Activated T-helper 17 cell treated with anti-CD3 and anti-CD28 coated beads, Interleukin-2, amount 50 U/mL, for 72 hours (primary cell): Measurements from ENCODE around the gene BAIAP2. TPM values are rescaled to one million over a fixed set of nuclear protein-coding genes. Genes with fewer than 3 reads are reported as not detected.
"Not testable (repeated sequence)": the region's sequence is repeated elsewhere in the genome, so short reads cannot be mapped to it uniquely, and the experiment has no call there.

ENCODE experiments used
- ATAC-seq: fragments of 150-1000 bp; cut with Tn5 transposase; replicated peaks from 2 replicates; pipeline ENCODE4 v1.10.0; 2021; ENCODE audit warnings: mild to moderate bottlenecking, moderate library complexity
- H3K27ac Mint-ChIP-seq: one replicate; pipeline ENCODE4 v1.8.0; 2022; ENCODE audit warnings: mixed read lengths
- H3K27me3 Mint-ChIP-seq: one replicate; pipeline ENCODE4 v1.8.0; 2022; ENCODE audit warnings: mixed read lengths
- H3K36me3 Mint-ChIP-seq: one replicate; pipeline ENCODE4 v1.8.0; 2022; ENCODE audit warnings: low read depth, mild to moderate bottlenecking, mixed read lengths
- H3K4me1 Mint-ChIP-seq: one replicate; pipeline ENCODE4 v1.8.0; 2022; ENCODE audit warnings: mixed read lengths
- H3K4me3 Mint-ChIP-seq: one replicate; pipeline ENCODE4 v1.8.0; 2022; ENCODE audit warnings: mild to moderate bottlenecking, mixed read lengths
- H3K9me3 Mint-ChIP-seq: one replicate; pipeline ENCODE4 v1.8.0; 2022; ENCODE audit warnings: mixed read lengths
- total RNA-seq, 2 donors: library from RNA; stranded (reverse); gene quantifications; one replicate each; pipeline ENCODE4 v1.2.3, GENCODE V29; 2022

The BAIAP2 gene
- total RNA-seq, 2 donors from 2014 or later: 4.6 to 4.8 TPM

DNA sequence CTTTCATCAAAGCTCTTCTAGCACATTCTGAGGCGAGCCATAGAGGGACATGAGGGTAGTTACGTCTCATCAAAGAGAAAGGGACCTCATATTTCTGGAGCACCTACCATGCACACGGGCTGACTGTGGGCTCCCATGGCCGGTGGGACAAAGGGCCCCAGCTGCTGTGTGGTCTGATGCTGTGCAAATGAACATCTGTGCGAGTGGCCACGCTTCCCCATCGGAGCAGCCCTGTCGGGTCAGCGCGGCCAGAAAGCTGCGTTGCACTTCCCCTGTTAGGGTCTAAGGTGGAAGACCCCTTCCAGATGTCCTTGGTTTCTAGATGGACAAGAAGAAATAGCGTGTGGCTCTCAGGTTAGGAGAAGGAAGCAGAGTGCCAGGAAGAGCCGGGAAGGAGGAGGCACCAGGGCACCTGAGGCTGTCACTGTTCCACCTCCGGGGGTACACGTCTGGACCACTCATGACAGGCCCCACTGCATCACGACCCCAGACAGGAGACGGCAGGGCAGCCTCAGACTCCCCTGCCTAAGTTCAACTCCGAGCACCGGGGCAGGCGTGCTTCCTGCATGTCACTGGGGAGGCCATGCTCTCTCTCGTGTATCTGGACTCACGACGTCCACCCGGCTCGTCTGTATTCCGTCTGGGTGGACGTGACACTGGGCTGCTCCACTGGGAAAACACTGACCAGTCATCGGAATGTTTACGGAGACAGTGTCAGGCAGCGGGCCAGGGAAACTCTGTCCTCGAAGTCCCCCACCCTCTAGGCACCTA lies 8.5 kb upstream of the BAIAP2 start:
- peaks cover 5% of the 10 kb centered on the region for H3K4me1 Mint-ChIP-seq
- H3K27ac Mint-ChIP-seq: no peak overlapping the region
- no peak overlapping the region for H3K4me3 Mint-ChIP-seq
- ATAC-seq: no peak
- H3K9me3 Mint-ChIP-seq: no peaks in the 10 kb centered on the region
- peaks cover 8% of the 10 kb centered on the region for H3K27me3 Mint-ChIP-seq
- no peaks in the 10 kb centered on the region for H3K36me3 Mint-ChIP-seq

DNA sequence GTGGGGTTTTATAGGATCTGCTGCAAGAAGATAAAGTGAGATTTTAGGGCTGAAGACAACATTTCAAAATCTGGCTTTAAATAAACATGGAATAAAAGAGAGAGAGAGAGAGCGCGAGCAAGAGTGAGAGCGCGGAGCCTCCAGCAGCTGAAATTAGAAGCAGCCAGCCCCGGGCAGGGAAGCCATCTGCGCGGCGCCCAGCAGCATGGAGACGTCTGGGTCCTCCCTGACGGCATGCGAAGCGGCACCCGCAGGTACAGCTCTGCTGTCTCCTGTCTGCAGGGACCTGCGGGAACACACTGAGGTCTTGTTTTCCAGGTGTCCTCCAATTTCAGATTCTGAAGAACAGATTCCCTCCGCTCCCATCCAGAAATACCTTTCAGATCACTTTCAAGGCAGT lies 7.9 kb upstream of the BAIAP2 start:
- no peak for ATAC-seq
- Mint-ChIP-seq H3K4me3 (no peak overlapping the region), H3K36me3 (no peaks in the 10 kb centered on the region), H3K9me3 (no peaks in the 10 kb centered on the region), H3K4me1 (peaks cover 5% of the 10 kb centered on the region), H3K27me3 (peaks cover 8% of the 10 kb centered on the region), H3K27ac (no peak overlapping the region)

DNA sequence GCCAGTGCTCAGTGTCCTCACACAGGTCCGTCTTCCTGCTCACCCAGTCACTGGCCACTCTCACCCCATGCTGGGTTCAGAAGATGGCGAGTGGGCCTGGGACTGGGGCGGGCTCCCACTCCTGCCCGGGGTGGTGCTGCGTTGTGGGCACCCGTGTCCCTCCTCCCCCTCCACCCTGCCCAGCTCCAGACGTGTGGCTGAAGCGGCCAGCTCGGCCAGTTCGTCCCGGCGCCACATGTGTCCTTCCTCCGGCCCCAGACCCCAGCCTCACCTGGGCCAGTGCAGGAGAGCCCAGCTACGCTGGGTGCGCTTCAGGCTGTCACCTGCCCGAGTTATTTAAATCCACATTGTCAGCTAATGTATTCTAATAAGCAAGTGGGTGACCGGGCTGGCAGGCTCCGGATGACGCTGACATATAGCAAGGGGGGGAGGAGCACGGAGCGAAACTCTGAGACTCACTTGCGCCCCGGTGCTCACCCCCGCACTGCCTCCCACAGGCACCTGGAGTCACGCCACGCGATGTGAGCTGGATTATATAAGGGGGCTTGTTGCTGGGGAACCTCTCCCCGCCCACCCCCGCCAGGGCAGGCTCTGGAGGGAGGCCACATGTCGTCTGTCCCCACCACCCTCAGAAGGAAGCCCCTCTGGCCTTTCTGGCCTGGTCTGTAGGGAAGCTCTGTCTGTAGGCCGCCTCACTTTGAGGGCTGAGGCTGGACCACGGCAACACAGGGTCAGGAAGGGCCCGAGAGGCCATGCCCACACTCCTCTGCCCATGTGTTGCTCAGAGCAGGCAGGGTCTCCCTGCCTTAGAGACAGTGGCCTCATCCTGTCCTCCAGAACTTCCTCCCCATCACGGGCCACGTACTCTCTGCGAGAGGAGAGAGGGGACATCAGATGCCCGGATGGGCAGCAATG lies 7.1 kb upstream of the BAIAP2 start:
- ATAC-seq: peak; percentile 20
- no peaks in the 10 kb centered on the region for H3K36me3 Mint-ChIP-seq
- H3K9me3 Mint-ChIP-seq: no peaks in the 10 kb centered on the region
- peaks cover 8% of the 10 kb centered on the region for H3K27me3 Mint-ChIP-seq
- no peak overlapping the region for H3K4me3 Mint-ChIP-seq
- H3K27ac Mint-ChIP-seq: no peak overlapping the region
- H3K4me1 Mint-ChIP-seq: peaks cover 5% of the 10 kb centered on the region

DNA sequence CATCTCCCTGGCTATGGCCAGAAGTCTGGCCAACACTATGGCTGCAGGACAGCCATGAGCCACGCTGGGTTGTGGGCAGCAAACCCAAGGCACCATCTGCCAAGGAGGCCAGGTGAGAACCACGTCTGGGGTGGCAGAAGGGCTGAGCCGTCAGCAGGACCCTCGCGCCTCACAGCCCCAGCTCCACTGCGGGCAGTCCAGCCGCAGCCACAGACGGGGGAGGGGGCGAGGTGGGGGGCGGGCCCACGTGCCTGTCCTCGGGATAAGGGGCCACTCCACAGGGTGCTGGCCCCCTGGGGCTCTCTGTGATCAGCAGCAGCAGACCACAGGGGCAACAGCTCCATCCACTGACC lies 6.5 kb upstream of the BAIAP2 start:
- Mint-ChIP-seq H3K27ac (no peak overlapping the region), H3K4me3 (no peak overlapping the region), H3K36me3 (no peaks in the 10 kb centered on the region), H3K9me3 (no peaks in the 10 kb centered on the region), H3K4me1 (peaks cover 5% of the 10 kb centered on the region), H3K27me3 (peaks cover 12% of the 10 kb centered on the region)
- ATAC-seq: no peak

DNA sequence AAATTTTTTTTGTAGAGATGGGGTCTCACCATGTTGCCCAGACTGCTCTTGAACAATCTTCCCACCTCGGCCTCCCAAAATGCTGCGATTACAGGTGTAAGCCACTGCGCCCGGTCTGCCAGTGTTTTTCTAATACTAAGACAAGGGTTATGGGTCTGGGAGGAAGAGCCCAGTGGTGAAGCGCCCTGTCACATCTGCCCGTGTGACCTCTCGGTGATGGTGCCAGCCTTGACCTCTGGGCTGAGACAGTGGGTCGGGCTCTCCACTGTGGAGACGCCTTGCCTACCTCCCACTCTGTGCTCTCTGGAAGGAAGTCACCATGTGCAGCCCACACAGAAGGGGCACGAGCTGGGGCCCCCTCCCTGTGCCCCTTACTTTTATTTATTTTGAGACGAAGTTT lies 5.1 kb upstream of the BAIAP2 start:
- Mint-ChIP-seq H3K27me3 (peaks cover 17% of the 10 kb centered on the region), H3K4me1 (no peaks in the 10 kb centered on the region), H3K4me3 (no peak overlapping the region), H3K27ac (no peak overlapping the region), H3K36me3 (no peaks in the 10 kb centered on the region), H3K9me3 (no peaks in the 10 kb centered on the region)
- no peak for ATAC-seq

DNA sequence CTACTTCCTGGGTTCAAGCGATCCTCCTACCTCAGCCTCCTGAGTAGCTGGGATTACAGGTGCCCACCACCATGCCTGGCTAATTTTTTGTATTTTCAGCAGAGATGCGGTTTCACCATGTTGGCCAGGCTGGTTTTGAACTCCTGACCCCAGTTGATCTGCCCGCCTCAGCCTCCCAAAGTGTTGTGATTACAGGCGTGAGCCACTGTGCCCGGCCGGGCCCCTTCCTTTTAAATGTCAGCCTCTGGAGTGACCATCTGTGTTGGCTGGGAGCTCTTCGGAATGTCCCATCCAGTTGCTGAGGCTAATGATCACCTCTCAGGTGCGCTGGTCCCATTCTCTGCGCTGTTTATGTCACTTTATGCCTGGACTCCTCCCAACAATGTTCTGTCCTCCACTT lies 4.6 kb upstream of the BAIAP2 start:
- not testable (repeated sequence) for H3K27ac Mint-ChIP-seq, H3K36me3 Mint-ChIP-seq, ATAC-seq, H3K4me3 Mint-ChIP-seq, H3K4me1 Mint-ChIP-seq, H3K9me3 Mint-ChIP-seq
- H3K27me3 Mint-ChIP-seq: peaks cover 17% of the 10 kb centered on the region

DNA sequence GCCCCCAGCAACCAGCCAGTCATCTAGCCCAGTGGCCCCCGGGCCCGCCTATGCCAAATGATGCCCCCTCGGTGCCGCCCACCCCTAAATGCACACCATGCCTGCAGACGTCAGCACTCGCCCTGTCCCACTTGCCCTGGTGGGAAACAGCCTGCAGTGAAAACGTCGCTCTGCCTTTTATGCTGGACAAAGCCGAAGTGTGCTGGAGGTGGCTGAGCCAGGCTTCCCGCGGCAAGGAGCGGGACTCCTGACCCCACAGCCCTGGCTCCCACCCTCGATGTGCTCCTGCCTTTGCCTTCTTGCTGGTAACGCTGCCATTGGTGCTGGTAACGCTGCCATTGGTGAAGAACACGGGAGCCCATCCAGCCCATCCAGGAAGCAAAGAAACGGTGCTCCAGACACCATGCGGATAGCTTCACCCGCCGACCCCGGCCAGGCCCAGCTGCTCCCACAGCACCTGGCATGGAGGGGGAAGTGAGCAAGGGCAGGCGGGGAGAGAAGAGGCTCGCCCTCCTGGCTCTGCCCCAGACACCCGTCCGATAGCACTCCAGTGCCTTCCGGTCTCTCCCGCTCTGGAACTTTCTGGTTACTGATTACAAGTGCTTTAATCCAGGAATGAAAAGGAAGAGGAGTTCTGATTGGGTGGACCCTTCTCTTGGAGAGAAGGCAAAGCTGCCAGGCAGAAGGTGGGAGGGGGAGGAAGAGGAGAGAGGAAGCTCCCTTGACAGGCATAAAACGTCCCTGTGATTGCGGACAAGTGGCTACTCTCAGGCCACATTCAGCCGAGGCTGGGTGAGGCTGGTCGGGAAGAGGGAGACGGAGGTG lies 4.0 kb upstream of the BAIAP2 start:
- Mint-ChIP-seq H3K4me1 (no peaks in the 10 kb centered on the region), H3K9me3 (no peaks in the 10 kb centered on the region), H3K27me3 (peaks cover 17% of the 10 kb centered on the region), H3K36me3 (no peaks in the 10 kb centered on the region), H3K4me3 (no peak overlapping the region), H3K27ac (no peak overlapping the region)
- no peak for ATAC-seq

DNA sequence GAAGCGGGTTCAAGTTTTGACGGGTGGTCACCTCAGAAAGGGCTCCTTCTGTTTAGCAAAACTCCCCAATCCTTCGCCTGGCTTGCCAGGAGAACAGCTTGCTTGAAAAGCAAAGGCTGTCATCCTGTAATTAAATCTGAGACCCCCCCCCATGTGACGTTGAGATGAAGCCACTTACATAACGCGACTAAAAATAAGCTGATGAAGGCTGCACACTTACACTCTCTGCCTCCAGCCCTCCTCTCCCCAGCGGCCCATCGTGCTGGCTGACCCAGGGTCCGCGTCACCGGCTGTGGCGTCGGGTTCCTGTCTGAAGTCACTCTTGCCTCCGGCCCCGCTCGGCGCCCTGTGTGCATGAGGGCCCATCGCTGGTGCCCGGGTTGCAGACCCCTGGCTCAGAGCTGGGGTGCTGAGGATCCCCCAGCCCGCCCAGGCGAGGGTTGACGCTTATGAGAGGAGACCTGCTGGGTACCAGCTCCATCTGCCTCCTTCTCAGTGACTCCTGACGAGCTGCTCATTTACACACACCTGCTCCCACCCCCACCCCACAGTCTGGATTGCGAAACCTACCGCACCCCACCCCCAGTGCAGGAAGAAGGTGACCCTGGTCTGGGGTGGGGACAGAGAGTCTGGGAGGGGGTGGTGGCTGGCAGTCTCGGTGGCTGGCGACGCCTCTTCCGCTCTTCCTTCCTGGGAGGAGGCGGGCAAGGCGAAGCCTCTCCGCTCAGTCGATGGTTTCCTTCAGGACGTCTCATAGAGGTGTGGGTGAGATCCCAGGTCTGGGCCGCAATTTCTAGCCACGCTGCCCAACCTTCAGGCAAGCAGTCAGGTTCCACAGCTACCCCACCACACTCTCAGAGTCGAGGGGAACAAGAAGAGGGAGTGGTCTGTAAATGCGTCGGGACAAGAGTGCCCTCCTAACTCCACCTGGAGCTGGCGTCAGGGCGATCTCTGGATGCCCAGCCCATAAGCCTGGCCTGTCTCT lies 3.1 kb upstream of the BAIAP2 start:
- peaks cover 12% of the 10 kb centered on the region for H3K27me3 Mint-ChIP-seq
- H3K9me3 Mint-ChIP-seq: no peaks in the 10 kb centered on the region
- H3K27ac Mint-ChIP-seq: no peak overlapping the region
- no peaks in the 10 kb centered on the region for H3K4me1 Mint-ChIP-seq
- ATAC-seq: no peak
- no peak overlapping the region for H3K4me3 Mint-ChIP-seq
- no peaks in the 10 kb centered on the region for H3K36me3 Mint-ChIP-seq

DNA sequence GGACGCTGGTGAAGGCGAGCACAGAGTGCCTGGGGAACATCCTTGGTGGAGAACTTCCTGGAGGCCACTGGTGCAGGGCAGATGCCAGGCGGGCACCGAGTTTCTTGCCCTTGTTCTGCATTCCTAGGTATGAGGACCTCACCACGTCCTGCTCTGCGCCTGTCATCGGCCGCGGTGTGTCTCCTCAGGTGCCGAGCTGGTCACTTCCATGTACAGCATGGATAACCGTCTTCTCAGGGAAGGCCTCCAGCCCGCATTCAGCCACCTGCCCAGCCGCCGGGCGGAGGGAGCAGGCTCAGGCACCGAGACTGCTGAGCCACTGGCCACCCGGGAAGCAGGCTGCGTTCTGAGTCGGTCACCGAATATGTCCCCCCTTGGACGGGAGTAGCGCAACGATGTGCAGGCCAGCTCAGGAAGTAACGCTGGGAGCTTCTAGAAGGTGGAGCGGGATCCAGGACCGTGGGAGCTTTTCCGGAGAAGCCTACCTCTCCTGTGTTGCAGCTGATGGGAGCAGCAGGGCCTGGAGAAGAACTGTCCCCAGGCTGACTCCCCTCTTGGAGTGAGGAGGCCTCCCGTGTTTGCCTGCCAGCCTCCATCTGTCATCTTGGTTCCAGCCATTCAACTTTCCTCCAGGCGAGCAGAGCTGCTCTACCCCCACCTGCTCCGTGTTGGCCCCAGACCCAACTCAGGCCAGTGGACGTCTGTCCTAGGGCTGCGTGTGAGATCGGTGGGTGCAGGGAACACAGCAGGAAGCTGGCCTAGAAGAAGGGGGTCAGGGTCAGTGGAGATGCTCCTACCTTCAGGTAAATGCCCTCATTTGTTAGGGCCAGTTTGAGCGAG lies 2.1 kb upstream of the BAIAP2 start:
- Mint-ChIP-seq H3K27ac (no peak overlapping the region), H3K9me3 (no peaks in the 10 kb centered on the region), H3K36me3 (no peaks in the 10 kb centered on the region), H3K27me3 (peaks cover 10% of the 10 kb centered on the region), H3K4me3 (peak overlapping the region; percentile 68), H3K4me1 (no peaks in the 10 kb centered on the region)
- no peak for ATAC-seq

DNA sequence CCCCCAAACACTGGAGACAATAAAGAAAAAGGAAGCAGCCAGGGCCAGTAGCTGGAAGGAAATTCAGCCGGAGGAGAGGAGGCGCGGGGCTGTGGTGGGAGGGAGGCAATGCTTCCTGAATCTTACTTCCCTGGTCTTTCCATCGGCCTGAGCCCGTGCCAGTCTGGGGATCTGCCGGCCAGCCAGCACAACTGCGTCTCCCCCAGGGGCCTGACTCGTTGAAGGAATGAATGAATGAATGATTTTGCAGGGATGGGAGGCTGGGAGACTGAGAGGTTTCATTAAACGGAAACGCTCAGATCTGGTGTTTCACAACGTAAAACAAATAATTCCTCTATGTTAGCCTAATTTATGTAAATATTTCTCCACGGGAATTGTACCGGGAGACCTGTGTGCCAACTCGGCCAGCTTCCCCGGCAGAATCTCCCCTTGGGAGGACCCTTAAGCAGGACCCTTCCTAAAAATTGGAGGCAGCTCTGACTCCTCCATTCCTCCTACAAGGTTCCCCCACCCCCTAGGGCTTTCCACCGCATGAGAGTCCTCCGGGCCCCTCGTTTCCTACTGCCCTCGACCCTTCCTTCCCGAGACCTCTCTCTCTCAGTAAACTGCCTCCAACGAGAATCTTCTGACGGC lies 1.3 kb upstream of the BAIAP2 start:
- Mint-ChIP-seq H3K27me3 (peaks cover 10% of the 10 kb centered on the region), H3K27ac (no peak overlapping the region), H3K9me3 (no peaks in the 10 kb centered on the region), H3K36me3 (no peaks in the 10 kb centered on the region), H3K4me3 (peak overlapping the region; percentile 68), H3K4me1 (no peaks in the 10 kb centered on the region)
- ATAC-seq: no peak

DNA sequence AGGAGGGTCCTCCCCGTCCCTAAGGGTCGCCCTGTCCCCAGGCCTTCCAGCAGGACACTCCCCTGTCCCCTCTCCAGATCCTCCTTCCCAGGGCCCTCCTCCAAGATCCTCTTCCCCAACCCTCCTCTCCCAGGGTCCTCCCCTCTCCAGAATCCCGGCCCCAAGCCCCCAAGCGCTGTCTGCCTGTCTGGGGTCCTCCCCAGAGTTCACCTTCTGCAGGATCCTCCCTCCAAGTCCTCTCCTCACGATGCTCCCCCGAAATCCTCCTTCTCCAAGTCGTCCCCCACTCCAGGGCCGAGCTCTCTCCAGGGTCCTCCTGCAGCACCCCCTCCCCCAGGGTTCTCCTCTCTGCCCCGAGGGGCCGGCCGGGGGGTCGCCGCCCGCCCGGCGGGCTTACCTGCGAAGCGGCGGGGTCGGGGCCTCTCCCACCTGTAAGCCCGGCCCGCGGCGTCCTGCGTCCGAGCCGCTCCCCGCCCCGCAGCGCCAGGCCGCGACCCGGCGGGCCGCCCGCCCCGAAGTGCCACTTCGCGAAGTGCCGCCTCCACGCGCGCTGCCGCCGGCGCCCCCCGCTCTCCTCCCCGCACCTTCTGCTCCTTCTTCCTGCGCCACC lies 678 bp upstream of the BAIAP2 start:
- peak; percentile 21 for ATAC-seq
- Mint-ChIP-seq H3K27me3 (peaks cover 10% of the 10 kb centered on the region), H3K4me1 (no peaks in the 10 kb centered on the region), H3K36me3 (no peaks in the 10 kb centered on the region), H3K27ac (no peak overlapping the region), H3K4me3 (peak overlapping the region; percentile 68), H3K9me3 (no peaks in the 10 kb centered on the region)

DNA sequence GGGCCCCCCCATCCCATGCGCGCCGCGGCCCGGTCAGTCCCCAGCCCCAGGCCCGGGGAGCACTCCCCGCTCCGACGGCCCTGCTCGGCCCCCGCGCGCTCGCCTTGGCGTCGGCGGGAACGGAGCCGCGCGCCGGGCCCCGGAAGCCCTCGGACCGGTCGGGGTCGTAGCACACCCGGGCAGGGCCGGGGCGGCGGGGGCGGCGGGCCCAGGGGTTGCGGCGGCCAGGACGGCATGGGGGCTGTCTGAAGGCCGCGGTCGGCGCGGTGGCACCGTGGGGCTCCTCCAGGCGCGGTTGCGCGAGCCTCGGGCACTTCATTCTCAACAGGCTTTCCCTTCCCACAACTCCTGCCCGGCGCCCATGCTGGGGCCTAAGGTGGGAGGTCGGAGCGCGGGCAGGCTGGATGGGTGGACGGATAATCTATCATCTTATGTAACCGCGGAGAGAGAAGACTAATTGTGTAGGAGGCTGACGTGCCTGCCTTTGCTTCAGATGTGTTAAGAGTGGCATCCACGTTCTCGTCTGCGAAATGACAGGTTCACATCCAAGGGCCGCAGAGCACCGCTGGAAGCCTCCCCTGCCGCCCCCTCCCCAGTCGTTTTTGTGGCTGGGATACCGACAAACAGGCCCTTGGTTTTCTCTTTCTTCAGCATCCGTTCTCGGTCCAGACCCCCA lies 708 bp downstream of the BAIAP2 start:
- H3K4me3 Mint-ChIP-seq: peak overlapping the region; percentile 69
- no peaks in the 10 kb centered on the region for H3K36me3 Mint-ChIP-seq
- H3K4me1 Mint-ChIP-seq: no peaks in the 10 kb centered on the region
- no peak overlapping the region for H3K27ac Mint-ChIP-seq
- H3K27me3 Mint-ChIP-seq: peaks cover 10% of the 10 kb centered on the region
- H3K9me3 Mint-ChIP-seq: no peaks in the 10 kb centered on the region
- peak; percentile 15 for ATAC-seq
